Measurements from ENCODE around the gene WWOX. TPM values are rescaled to one million over a fixed set of nuclear protein-coding genes. Genes with fewer than 3 reads are reported as not detected.

Gene WWOX
- total and polyA plus RNA-seq, 2 of the 13 experiments (the other 11 are each of a cell fraction or from before 2014, with no cell fraction given) = 9.1 to 37.4 TPM

- TF ChIP-seq ZNF75D (CRISPR knock-in tag; IDR thresholded peaks at IDR 0.05; ENCODE audit: borderline replicate concordance) (no peak), SIX4 (CRISPR knock-in tag; IDR thresholded peaks at IDR 0.05) (no peak; the same call in 1 of the 2 replicates), ZNF143 (CRISPR knock-in tag; IDR thresholded peaks at IDR 0.05) (no peak), NAIF1 (CRISPR knock-in tag; IDR thresholded peaks at IDR 0.05; ENCODE audit: borderline replicate concordance) (peak; percentile 67), ZNF263 (CRISPR knock-in tag; IDR thresholded peaks at IDR 0.05) (no peak), ARID4A (CRISPR knock-in tag; IDR thresholded peaks at IDR 0.05; ENCODE audit: borderline replicate concordance) (peak; percentile 16; the same call in 1 of the 2 replicates), ZNF567 (CRISPR knock-in tag; IDR thresholded peaks at IDR 0.05; ENCODE audit: borderline replicate concordance) (no peak), ZNF253 (CRISPR knock-in tag; IDR thresholded peaks at IDR 0.05; ENCODE audit: borderline replicate concordance) (no peak), STAG1 (CRISPR knock-in tag; IDR thresholded peaks at IDR 0.05) (no peak; the same call in 1 of the 2 replicates), ZNF781 (CRISPR knock-in tag; IDR thresholded peaks at IDR 0.05; ENCODE audit: borderline replicate concordance, not compliant biosample characterization) (no peak), ZNF569 (CRISPR knock-in tag; IDR thresholded peaks at IDR 0.05; ENCODE audit: borderline replicate concordance) (no peak), HMG20B (CRISPR knock-in tag; conservative IDR thresholded peaks at IDR 0.05) (peak; percentile 89), CHCHD3 (CRISPR knock-in tag; IDR thresholded peaks at IDR 0.05) (no peak), ARID2 (CRISPR knock-in tag; IDR thresholded peaks at IDR 0.05; ENCODE audit: borderline replicate concordance) (no peak), MTA1 (CRISPR knock-in tag; IDR thresholded peaks at IDR 0.05; ENCODE audit: borderline replicate concordance) (no peak), PAXIP1 (CRISPR knock-in tag; conservative IDR thresholded peaks at IDR 0.05) (peak; percentile 96), ZNF788 (CRISPR knock-in tag; IDR thresholded peaks at IDR 0.05; ENCODE audit: borderline replicate concordance) (no peak), ZNF740 (CRISPR knock-in tag; IDR thresholded peaks at IDR 0.05) (no peak), HIVEP1 (CRISPR knock-in tag; IDR thresholded peaks at IDR 0.05) (no peak), ESRRA (CRISPR knock-in tag; IDR thresholded peaks at IDR 0.05; ENCODE audit: low read depth) (no peak), ZFP37 (CRISPR knock-in tag; IDR thresholded peaks at IDR 0.05; ENCODE audit: borderline replicate concordance) (no peak), ZNF850 (CRISPR knock-in tag; conservative IDR thresholded peaks at IDR 0.05) (peak; percentile 93; the same call in 1 of the 2 replicates), ZNF790 (CRISPR knock-in tag; IDR thresholded peaks at IDR 0.05; ENCODE audit: borderline replicate concordance) (no peak), ZNF776 (CRISPR knock-in tag; IDR thresholded peaks at IDR 0.05) (no peak)
These were observed 153.3 kb downstream of the WWOX start (continued) for GRCh38 chr16:78252757-78253156.
